B cell (primary cell): ENCODE data around the gene ASCC2. TPM values are rescaled to one million over a fixed set of nuclear protein-coding genes. Genes with fewer than 3 reads are reported as not detected.

Experiments used
- ATAC-seq: fragments of 200-7000 bp; cut with Tn5 transposase; one replicate; pipeline ENCODE4 v1.10.0; 2021; ENCODE audit warnings: low read depth, mild to moderate bottlenecking, moderate number of reproducible peaks, moderate library complexity
- CTCF ChIA-PET: fragments of 350-600 bp; sonication (Branson Sonifier 250); formaldehyde crosslinking; loops from one replicate; lab custom pipeline; 2021; ENCODE audit warnings: antibody characterized with exemption, inconsistent platforms; lab: Charles Lee
- POLR2A ChIA-PET: fragments of 350-600 bp; sonication (Branson Sonifier 250); formaldehyde crosslinking; loops from one replicate; lab custom pipeline; 2021; ENCODE audit warnings: antibody characterized with exemption; lab: Charles Lee
- DNase-seq: peaks from one replicate; pipeline ENCODE4 v3.0.0; 2013
- H2AFZ ChIP-seq: 2 replicates; pipeline ENCODE4 v1.6.1; 2012; ENCODE audit warnings: mild to moderate bottlenecking, low read depth, low read length; ENCODE audit not compliant: insufficient read depth, poor library complexity, severe bottlenecking
- H3K27ac ChIP-seq, 2 donors: 1 replicate in 1 of 2; 2 replicates in 1 of 2; pipeline ENCODE4 v1.5.1; 2012 to 2013; ENCODE audit warnings: low read length in 2 of 2, mild to moderate bottlenecking in 2 of 2, moderate library complexity in 1 of 2
- H3K27me3 ChIP-seq, 4 experiments: fragments of 200-600 bp in 1 of 4; sonication (generic) in 1 of 4; replicated peaks in 1 of 4; 1 replicate in 2 of 4; 2 replicates in 2 of 4; pipeline versions ENCODE4 v1.6.1 to v1.7.0; 2013 to 2016; ENCODE audit warnings: low read length in 3 of 4, mild to moderate bottlenecking in 2 of 4, mixed read lengths in 1 of 4, moderate library complexity in 1 of 4; ENCODE audit not compliant: insufficient read depth in 4 of 4, control insufficient read depth in 3 of 4; ENCODE audit errors: control extremely low read depth in 1 of 4
- H3K36me3 ChIP-seq, 2 experiments: replicated peaks in 1 of 2; 1 replicate in 1 of 2; 2 replicates in 1 of 2; pipeline versions ENCODE4 v1.6.1 to v1.7.1; 2013; ENCODE audit warnings: low read length in 1 of 2; ENCODE audit not compliant: insufficient read depth in 2 of 2, control insufficient read depth in 1 of 2; ENCODE audit errors: control extremely low read depth in 1 of 2, extremely low read depth in 1 of 2
- H3K4me1 ChIP-seq, 2 donors: fragments of 200-600 bp in 1 of 2; sonication (generic) in 1 of 2; 1 replicate in 1 of 2; 2 replicates in 1 of 2; pipeline versions ENCODE4 v1.5.1 to v1.6.1; 2013 to 2017; ENCODE audit warnings: low read length in 2 of 2; ENCODE audit not compliant: control insufficient read depth in 2 of 2, insufficient read depth in 2 of 2
- H3K4me2 ChIP-seq: replicated peaks from 2 replicates; pipeline ENCODE3; 2012; ENCODE audit warnings: mild to moderate bottlenecking, low read depth, low read length; ENCODE audit not compliant: poor library complexity, severe bottlenecking
- H3K4me3 ChIP-seq, 5 experiments: fragments of 200-600 bp in 1 of 5; sonication (generic) in 1 of 5; 1 replicate in 3 of 5; 2 replicates in 2 of 5; pipeline versions ENCODE4 v1.5.1 to v1.7.0; 2011 to 2016; ENCODE audit warnings: low read length in 4 of 5, mild to moderate bottlenecking in 4 of 5, low read depth in 2 of 5, control low read depth in 1 of 5, moderate library complexity in 1 of 5; ENCODE audit not compliant: insufficient read depth in 1 of 5; ENCODE audit errors: control extremely low read depth in 1 of 5, extremely low read depth in 1 of 5
- H3K79me2 ChIP-seq: fragments of 200-600 bp; sonication (generic); one replicate; pipeline ENCODE4 v1.6.0; 2016; ENCODE audit warnings: low read length; ENCODE audit not compliant: control insufficient read depth, insufficient read depth
- H3K9ac ChIP-seq: fragments of 200-600 bp; sonication (generic); 2 replicates; pipeline ENCODE4 v1.6.1; 2017; ENCODE audit warnings: mild to moderate bottlenecking, low read length, moderate library complexity
- H3K9me3 ChIP-seq, 3 donors: one replicate each; pipeline versions ENCODE4 v1.6.1 to v1.7.1; 2013; ENCODE audit warnings: low read length in 2 of 3; ENCODE audit not compliant: control insufficient read depth in 2 of 3, insufficient read depth in 1 of 3; ENCODE audit errors: control extremely low read depth in 1 of 3
- H4K20me1 ChIP-seq: 2 replicates; pipeline ENCODE4 v1.6.0; 2012; ENCODE audit warnings: mild to moderate bottlenecking, low read length; ENCODE audit not compliant: insufficient read depth, control insufficient read depth, poor library complexity, severe bottlenecking
- H3K27ac Mint-ChIP-seq: one replicate; pipeline ENCODE4 v1.8.0; 2021; ENCODE audit warnings: mixed read lengths
- H3K27me3 Mint-ChIP-seq: one replicate; pipeline ENCODE4 v1.8.0; 2021; ENCODE audit warnings: mixed read lengths
- H3K4me1 Mint-ChIP-seq: one replicate; pipeline ENCODE4 v1.8.0; 2021; ENCODE audit warnings: mixed read lengths
- H3K4me3 Mint-ChIP-seq: one replicate; pipeline ENCODE4 v1.8.0; 2021; ENCODE audit warnings: mixed read lengths
- H3K9me3 Mint-ChIP-seq: one replicate; pipeline ENCODE4 v1.8.0; 2022; ENCODE audit warnings: mixed read lengths; ENCODE audit not compliant: insufficient read depth
- EZH2 ChIP-seq: IDR thresholded peaks from 2 replicates; pipeline ENCODE4 v1.6.1; 2012; ENCODE audit warnings: borderline replicate concordance, low read depth, mild to moderate bottlenecking, moderate library complexity, low read length; ENCODE audit not compliant: insufficient read depth, poor library complexity, severe bottlenecking
- WGBS: methylation state at CpG from one replicate; pipeline ENCODE4 v1.1.5; 2013; ENCODE audit warnings: missing lambda C conversion rate; ENCODE audit not compliant: insufficient coverage; 5-methylcytosine and 5-hydroxymethylcytosine counted together
- intact Hi-C: fragments of 100-400 bp; cut with micrococcal nuclease; formaldehyde crosslinking; loops from one replicate; pipeline ENCODE4 v1.10.0; 2022
- polyA plus RNA-seq: library from polyadenylated mRNA; depleted of rRNA; stranded (reverse); fragments of >200 nt; gene quantifications from 2 replicates; pipeline ENCODE4 v1.2.3, GENCODE V29; 2012
- total RNA-seq, 2 donors: library from RNA; stranded (reverse); fragments of 120-200 nt in 1 of 2; gene quantifications; 1 replicate in 1 of 2; 2 replicates in 1 of 2; pipeline versions ENCODE4 v1.2.3 to v1.2.4, GENCODE V29; 2013 to 2022
- TF ChIP-seq, protein P1 (sequence below): fragments of 200-600 bp; IDR thresholded peaks from one replicate; pipeline ENCODE4 v1.8.0; 2022; ENCODE audit warnings: antibody characterized with exemption, mild to moderate bottlenecking

ASCC2 gene
- total and polyA plus RNA-seq, 2 donors (not counting 1 experiment from before 2014, with no cell fraction given): 81.1 to 84.0 TPM

DNA sequence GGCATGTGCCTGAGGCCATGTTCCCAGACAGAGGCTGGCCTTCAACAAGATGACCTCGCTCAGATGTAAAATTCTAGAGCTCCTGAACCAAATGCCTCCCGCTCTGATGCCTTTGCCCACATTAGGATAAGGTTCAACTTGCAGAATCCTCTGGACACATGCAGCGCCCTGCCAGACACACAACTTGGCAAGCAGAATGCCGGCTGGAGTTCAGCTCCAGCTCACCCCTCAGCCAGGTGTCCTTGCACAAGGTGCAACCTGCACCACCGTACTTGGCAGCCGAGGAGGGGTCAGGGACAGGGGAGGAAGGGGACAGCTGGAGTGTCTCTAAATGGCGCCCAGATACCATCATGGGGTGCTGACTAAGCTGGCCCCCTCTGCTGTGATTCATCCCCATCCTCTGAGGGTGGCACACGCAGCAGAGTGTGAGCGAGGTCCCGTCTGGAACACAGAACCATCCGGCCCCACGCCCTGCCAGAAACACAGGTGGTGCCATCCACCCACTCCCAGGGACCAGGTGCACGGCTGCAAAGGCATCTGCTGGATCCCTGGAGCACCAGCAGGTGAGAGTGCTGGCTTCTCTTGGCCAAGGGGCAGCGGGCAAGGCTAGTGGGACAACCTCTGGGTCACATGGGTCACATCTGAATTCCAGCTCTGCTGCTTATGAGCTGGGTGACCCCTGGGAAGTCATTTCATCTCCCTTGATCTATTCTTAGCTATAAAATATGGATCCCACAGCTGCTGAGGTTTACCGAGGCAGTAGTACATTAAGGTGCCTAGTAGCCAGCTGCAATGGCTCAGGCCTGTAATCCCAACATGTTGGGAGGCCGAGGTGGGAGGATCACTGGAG is 84.0 kb downstream of the ASCC2 start:
- Histone ChIP-seq H3K9ac (no peak overlapping the region), H3K36me3 (peaks cover 1 to 4% of the 10 kb centered on the region in 2 experiments), H3K4me2 (no peak overlapping the region), H3K79me2 (peaks cover 24% of the 10 kb centered on the region), H3K27me3 (no peaks in the 10 kb centered on the region), H4K20me1 (peaks cover 12% of the 10 kb centered on the region), H3K9me3 (no peaks in the 10 kb centered on the region), H3K27ac (no peak overlapping the region), H2AFZ (no peak overlapping the region), H3K4me3 (no peak overlapping the region), H3K4me1 (no peaks in the 10 kb centered on the region)
- intact Hi-C loops: no loop called here
- peaks cover 6% of the 10 kb centered on the region for H3K4me1 Mint-ChIP-seq
- H3K27me3 Mint-ChIP-seq: no peaks in the 10 kb centered on the region
- TF ChIP-seq, protein P1, sequence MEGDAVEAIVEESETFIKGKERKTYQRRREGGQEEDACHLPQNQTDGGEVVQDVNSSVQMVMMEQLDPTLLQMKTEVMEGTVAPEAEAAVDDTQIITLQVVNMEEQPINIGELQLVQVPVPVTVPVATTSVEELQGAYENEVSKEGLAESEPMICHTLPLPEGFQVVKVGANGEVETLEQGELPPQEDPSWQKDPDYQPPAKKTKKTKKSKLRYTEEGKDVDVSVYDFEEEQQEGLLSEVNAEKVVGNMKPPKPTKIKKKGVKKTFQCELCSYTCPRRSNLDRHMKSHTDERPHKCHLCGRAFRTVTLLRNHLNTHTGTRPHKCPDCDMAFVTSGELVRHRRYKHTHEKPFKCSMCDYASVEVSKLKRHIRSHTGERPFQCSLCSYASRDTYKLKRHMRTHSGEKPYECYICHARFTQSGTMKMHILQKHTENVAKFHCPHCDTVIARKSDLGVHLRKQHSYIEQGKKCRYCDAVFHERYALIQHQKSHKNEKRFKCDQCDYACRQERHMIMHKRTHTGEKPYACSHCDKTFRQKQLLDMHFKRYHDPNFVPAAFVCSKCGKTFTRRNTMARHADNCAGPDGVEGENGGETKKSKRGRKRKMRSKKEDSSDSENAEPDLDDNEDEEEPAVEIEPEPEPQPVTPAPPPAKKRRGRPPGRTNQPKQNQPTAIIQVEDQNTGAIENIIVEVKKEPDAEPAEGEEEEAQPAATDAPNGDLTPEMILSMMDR: no peak
- TF ChIP-seq EZH2: no peak
- DNase-seq (no peak), ATAC-seq (no peak)
- WGBS: 90% methylated on average over 16 of the region's 16 CpGs
- ChIA-PET POLR2A (no interaction called here), CTCF (no interaction called here)
- no peak overlapping the region for H3K4me3 Mint-ChIP-seq
- H3K9me3 Mint-ChIP-seq: no peaks in the 10 kb centered on the region
- no peak overlapping the region for H3K27ac Mint-ChIP-seq

DNA sequence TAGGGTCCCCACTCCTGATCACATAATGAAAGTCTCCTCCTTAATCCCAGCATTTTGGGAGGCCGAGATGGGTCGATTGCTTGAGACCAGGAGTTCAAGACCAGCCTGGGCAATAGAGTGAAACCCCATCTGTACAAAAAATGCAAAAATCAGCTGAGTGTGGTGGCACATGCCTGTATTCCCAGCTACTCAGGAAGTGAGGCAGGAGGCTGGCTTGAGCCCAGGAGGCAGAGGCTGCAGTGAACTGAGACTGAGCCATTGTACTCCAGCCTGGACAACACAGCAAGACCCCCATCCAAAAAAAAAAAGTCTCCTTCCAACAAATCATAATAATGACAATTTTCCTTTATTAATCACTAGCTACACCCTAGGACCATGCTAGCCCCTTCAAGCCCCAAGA is 86.4 kb downstream of the ASCC2 start:
- ChIA-PET POLR2A (no interaction called here), CTCF (no interaction called here)
- intact Hi-C loops: no loop called here
- Mint-ChIP-seq H3K4me3 (no peak overlapping the region), H3K27me3 (no peaks in the 10 kb centered on the region), H3K27ac (no peak overlapping the region), H3K4me1 (peaks cover 6% of the 10 kb centered on the region), H3K9me3 (no peaks in the 10 kb centered on the region)
- no peak overlapping the region for H3K4me3 ChIP-seq
- no peak overlapping the region for H3K27ac ChIP-seq
- no peak overlapping the region for H3K9ac ChIP-seq
- H3K4me2 ChIP-seq: no peak overlapping the region
- no peak for DNase-seq
- no peak overlapping the region for H2AFZ ChIP-seq
- no peaks in the 10 kb centered on the region for H3K4me1 ChIP-seq
- peaks cover 12% of the 10 kb centered on the region for H4K20me1 ChIP-seq
- no peak for ATAC-seq
- H3K9me3 ChIP-seq: no peaks in the 10 kb centered on the region
- H3K79me2 ChIP-seq: peaks cover 17% of the 10 kb centered on the region
- H3K27me3 ChIP-seq: no peaks in the 10 kb centered on the region
- peaks cover 0 to 22% of the 10 kb centered on the region in 2 experiments for H3K36me3 ChIP-seq
- TF ChIP-seq, protein P1: no peak
- no peak for TF ChIP-seq EZH2
- WGBS: 100% methylated on average over 2 of the region's 2 CpGs
